Dedifferentiated amniotic fluid mesenchymal stem cell (primary cell): ENCODE measurements around the gene NLRP9.
"Not testable (repeated sequence)": the region's sequence is repeated elsewhere in the genome, so short reads cannot be mapped to it uniquely, and the experiment has no call there.

Experiments
- DNase-seq: peaks from one replicate; pipeline ENCODE4 v3.0.0-alpha.2; 2016; ENCODE audit errors: extremely low spot score

The NLRP9 gene

GRCh38 chr19:55738302-55738701 is at the start of gene NLRP9:
Gene NLRP9 (minus strand): TSS chr19:55738402. CDS start chr19:55738374, 28 bp downstream.
- DNase-seq = no peak

DNA sequence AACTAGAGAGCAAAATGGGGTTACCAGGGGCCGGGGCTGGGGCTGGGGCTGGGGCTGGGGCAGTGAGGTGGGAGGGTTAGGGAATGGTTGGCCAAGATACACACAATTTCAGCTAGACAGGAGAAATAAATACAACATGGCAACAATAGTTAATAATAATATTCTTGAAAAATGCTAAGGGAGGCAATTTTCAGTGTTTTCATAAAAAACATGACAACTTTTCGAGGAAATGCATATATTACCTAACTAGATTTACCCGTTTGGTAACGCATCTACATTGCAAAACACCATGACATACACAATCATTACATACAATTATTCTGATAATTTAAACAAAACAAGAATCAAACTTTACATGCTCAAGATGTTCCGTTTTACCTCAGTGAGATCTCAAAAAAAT is 42.9 kb upstream of the NLRP9 start:
- no peak for DNase-seq

GRCh38 chr19:55778331-55778730 is 40.1 kb upstream of the NLRP9 start:
- DNase-seq = no peak

- no peak for DNase-seq
Measured at GRCh38 chr19:55777528-55777927, 39.3 kb upstream of the NLRP9 start.

DNA sequence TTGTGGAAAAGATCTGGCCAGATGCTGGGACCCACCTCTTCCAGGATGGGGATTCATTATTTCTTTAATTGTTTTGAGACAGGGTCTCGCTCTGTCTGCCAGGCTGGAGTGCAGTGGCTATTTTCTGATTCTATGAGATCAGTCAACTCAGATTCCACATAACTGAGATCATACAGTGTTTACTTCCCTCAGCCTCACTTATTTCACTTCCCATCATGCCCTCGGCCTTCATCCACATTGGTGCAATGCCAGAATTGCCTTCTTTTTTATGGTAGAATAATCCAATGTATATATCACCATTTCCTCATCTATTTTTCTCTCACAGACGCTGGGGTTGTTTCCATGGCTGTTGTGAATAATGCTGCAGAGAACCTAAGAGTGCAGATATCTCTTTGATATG is 31.4 kb upstream of the NLRP9 start:
- DNase-seq = not testable (repeated sequence)

DNA sequence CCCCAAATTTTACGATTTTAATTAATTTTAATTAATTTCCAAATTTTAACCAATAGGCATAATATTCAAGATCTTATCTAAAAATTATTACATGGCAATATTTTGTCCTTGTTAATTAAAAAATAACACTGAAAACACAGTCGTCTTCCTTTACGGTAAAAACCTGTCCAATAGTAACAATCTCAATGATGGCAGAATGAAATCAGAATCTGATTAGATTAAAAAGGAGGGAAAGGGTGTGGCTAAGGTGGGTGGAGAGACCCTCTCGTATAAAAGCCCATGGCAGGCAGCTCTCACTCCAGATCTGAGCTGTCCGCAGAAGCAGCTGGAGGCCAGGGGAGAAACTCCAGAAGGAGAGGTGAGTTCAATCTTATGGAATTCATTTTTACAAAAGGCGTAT is 30.6 kb upstream of the NLRP9 start, which contains the start of gene RFPL4AL1:
TSS of gene RFPL4AL1 (plus strand) at position 301 of the 400 bp plus-strand sequence. CDS start 2,687 bp downstream, outside the sequence.
- not testable (repeated sequence) for DNase-seq

- DNase-seq = no peak
Measured at GRCh38 chr19:55766466-55766865, 28.3 kb upstream of the NLRP9 start.

DNA sequence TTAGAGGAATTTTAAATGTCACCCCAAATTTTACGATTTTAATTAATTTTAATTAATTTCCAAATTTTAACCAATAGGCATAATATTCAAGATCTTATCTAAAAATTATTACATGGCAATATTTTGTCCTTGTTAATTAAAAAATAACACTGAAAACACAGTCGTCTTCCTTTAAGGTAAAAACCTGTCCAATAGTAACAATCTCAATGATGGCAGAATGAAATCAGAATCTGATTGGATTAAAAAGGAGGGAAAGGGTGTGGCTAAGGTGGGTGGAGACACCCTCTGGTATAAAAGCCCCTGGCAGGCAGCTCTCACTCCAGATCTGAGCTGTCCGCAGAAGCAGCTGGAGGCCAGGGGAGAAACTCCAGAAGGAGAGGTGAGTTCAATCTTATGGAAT is 20.6 kb upstream of the NLRP9 start, which contains the start of gene RFPL4A:
TSS of gene RFPL4A (plus strand) at position 301 of the 400 bp plus-strand sequence. CDS start 2,704 bp downstream, outside the sequence.
- not testable (repeated sequence) for DNase-seq

GRCh38 chr19:55756808-55757207 is 18.6 kb upstream of the NLRP9 start:
- not testable (repeated sequence) for DNase-seq

DNA sequence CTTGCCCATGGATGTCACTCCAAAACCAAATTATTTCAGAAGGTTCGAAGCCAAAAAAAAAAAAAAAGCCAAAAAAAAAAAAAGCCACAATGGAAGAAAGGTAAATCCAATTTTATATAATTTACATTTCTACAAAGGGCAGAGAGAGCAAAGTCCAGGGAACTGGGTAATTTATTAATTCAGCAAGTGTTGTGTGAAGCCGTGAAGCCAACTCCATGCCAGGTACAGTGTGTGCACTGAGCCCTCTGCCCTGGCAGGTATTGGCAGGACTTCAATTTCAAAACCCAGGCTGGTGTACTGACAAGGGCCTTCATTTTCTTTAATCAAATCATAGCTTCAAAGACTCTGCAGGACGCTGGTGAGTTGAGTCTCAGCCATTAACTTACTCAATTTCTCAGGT is 15.2 kb upstream of the NLRP9 start:
- DNase-seq = no peak

GRCh38 chr19:55750715-55751114 is 12.5 kb upstream of the NLRP9 start:
- DNase-seq = no peak

DNA sequence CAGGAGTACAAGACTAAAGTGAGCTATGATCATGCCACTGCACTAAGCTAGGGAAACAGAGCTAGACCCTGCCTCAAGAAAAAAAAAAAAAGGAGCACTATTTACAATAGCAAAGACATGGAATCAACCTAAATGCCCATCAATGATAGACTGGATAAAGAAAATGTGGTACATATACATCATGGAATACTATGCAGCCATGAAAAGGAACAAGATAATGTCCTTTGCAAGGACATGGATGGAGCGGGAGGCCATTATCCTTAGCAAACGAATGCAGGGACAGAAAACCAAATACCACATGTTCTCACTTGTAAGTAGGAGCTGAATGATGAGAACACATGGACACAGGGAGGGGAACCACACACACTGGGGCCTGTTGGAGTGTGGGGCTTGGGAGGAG is 7.8 kb downstream of the NLRP9 start:
- DNase-seq = not testable (repeated sequence)

DNA sequence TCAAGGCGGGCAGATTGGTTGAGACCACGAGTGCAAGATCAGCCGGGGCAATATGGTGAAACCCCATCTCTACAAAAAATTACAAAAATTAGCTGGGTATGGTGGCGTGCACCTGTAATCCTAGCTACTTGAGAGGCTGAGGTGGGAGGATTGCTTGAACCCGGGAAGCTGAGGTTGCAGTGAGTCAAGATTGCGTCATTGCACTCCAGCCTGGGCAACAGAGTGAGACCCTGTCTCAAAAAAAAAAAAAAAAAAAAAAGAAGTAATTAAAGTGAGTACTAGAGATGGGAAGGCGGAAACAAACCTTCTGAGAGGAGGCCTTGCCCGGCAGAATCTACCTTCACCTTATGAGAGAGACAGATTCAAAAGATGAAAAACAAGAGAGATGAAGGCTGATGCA is 14.7 kb downstream of the NLRP9 start:
- no peak for DNase-seq

DNA sequence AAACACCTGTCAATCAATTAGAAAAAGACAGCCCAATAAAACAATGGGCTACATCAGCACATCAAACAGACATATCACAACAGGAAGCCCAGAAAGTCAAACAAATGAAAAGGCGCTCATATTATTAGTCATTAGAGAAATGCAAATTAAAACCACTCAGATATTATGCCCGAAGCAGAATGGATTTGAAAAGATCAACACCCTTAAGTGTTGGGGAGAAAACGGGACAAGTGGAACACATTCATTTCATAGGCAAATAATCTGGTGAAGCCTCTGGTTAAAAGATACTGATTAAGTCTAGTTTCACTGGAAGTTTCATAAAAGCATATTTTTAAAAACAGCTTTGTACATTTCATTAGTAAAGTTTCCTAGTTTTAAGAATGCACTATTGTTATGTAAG is 17.4 kb downstream of the NLRP9 start:
- DNase-seq = no peak

DNA sequence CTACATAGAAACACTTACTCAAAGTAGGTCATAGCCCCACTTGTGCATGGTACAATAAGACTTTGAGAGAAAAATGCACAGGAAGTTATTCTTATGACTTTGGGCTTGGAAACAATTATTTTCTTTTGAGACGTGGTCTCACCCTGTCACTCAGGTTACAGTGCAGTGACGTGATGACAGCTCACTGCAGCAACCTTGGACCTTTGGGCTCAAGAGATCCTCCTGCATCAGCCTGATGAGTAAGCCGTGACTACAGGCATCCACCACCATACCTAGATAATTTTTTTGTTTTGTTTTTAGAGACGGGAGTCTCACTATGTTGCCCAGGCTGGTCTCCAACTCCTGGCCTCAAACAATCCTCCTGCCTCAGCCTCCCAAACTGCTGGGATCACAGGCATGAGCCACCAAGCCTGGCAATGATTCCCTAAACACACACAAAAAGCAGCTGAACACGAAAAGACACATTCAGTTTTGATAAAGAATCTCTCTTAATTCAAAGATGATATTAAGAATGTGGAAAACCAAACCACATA is 17.9 kb downstream of the NLRP9 start:
- no peak for DNase-seq

DNA sequence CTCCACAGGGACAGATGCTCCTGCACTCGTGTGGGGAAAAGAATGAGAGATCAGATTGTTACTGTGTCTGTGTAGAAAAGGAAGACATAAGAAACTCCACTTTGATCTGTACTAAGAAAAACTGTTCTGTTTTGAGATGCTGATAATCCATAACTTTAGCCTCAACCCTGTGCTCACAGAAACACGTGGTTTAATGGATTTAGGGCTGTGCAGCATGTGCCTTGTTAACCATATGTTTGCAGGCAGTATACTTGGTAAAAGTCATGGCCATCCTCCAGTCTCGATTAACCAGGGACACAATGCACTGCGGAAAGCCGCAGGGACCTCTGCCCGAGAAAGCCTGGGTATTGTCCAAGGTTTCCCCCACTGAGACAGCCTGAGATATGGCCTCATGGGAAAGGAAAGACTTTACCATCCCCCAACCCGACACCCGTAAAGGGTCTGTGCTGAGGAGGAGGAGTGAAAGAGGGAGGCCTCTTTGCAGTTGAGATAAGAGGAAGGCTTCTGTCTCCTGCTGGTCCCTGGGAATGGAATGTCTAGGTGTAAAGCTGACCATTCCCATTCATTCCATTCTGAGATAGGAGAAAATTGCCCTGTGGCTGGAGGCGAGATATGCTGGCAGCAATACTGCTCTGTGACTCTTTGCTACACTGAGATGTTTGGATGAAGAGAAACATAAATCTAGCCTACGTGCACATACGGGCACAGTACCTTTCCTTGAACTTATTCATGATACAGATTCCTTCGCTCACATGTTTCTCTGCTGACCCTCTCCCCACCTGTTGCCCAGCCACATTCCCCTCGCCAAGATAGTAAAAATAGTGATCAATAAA is 20.1 kb downstream of the NLRP9 start:
- DNase-seq = not testable (repeated sequence)

- DNase-seq = no peak
Measured at GRCh38 chr19:55717251-55717650, 21.0 kb downstream of the NLRP9 start.

DNA sequence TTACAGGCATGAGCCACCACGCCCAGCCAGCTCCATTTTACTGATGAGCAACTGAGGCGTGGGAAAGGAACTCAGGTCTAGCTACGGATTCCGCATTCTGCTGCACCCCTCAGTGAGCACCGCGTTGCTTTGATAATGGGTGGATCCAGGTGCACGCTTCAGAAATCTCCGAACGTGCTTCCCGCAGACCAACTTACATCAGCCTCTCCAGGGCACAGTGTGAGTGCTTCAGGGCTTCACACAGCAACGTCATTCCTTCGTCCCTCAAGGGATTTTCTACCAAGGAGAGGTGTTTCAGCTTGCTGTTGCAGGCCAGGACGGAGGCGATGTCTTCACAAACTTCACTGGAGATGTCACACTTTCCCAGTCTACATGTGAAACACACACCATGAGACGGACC is 21.7 kb downstream of the NLRP9 start:
- DNase-seq = no peak

- DNase-seq = no peak
Measured at GRCh38 chr19:55712804-55713631, 25.2 kb downstream of the NLRP9 start.

DNA sequence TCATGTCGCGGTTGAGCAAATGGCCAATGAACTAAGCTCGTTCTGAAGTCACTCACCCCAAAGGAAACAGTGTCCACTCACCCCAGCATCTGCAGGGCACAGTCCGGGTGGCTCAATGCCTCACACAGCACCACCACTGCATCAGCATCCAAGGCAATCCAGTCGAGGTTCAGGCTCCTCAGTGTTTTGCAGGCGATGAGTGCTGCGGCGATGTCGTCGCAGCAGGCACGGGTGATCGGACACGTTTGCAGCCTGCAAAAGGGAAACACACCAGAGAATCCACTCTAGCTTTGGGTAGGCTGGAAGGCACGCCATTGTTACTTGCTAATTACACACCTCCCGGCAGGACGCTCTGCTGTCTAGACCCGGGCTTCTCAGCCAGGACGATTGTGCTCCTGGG is 26.5 kb downstream of the NLRP9 start:
- no peak for DNase-seq

DNA sequence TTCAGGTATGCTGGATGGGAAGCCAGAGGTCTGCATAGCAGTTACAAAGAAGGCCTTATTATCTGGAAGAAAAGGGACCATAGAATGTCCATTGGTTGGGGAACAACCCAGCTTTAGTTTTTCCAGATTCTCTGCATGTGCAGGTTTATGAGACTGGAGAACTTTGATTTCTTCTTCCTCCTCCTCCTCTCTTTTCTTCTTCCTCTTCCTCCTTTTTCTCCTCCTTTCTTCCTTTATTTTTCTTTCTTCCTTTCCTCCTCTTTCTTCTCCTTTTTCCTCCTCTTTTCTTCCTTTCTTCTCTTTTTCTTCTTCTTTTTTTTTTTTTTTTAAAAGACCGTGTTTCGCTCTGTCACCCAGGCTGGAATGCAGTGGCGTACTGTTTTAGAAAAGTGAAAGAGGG is 32.2 kb downstream of the NLRP9 start:
- DNase-seq = no peak

DNA sequence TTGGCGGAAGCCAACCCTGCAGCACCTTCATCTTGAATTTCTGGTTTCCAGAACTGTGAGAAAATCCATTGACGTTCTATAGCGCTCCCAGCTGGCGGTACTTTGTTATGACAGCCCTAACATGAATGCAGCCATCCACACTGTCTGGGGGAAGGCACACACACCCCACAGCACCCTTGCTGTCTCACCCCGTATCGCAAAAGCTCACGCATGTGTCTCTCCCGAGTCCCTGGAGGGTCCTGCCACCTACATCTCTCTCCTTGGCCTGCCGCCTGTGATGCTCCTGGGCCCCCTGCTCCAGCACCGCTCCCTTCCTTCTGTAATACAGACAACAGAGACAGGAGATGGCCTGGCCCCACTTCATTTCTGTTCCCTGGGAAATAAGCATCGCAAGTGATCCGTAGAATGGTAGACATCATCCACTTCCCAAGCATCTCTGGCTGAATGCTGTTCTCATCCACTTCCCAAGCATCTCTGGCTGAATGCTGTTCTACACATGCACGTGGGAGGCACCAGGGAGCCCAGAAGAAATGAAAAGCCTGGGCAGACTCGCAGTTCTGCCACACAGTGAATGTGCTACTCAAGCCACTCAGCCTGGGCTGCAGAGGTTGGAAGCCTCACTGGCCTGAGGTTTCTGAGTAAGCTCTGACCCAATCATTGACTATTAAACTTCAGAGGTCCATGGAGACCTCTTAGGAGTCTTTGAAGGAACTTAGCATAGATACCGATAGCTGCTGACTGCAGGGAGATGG is 33.5 kb downstream of the NLRP9 start:
- DNase-seq = no peak
